ENCODE results near the gene MRAS. TPM values are rescaled to one million over a fixed set of nuclear protein-coding genes. Genes with fewer than 3 reads are reported as not detected.

The MRAS gene
- total and polyA plus RNA-seq, 2 experiments from 2014 or later, result 16.5 to 17.9 TPM

GRCh38 chr3:138371070-138371965, 22.9 kb downstream of the MRAS start:
- H4K20me1 ChIP-seq (ENCODE audit: insufficient read depth, poor library complexity, severe bottlenecking), result no peaks in the 10 kb centered on the region
- WGBS (ENCODE audit: low lambda C conversion rate, missing lambda C conversion rate), result 88% methylated on average over 9 of the region's 9 CpGs
- no peak overlapping the region for H3K27ac ChIP-seq
- no peaks in the 10 kb centered on the region for H3K9me3 ChIP-seq (ENCODE audit: low read depth)
- H3K79me2 ChIP-seq, result no peaks in the 10 kb centered on the region
- TF ChIP-seq EZH2 (IDR thresholded peaks at IDR 0.05; ENCODE audit: borderline replicate concordance) (no peak), CTCF (IDR thresholded peaks at IDR 0.05; ENCODE audit: poor library complexity) (no peak), EZH2phosphoT487 (IDR thresholded peaks at IDR 0.05; ENCODE audit: low read depth, severe bottlenecking, unreplicated experiment) (no peak)
- no peak overlapping the region for H2AFZ ChIP-seq
- H3K36me3 ChIP-seq (replicated peaks; ENCODE audit: insufficient read depth, low read depth), result no peaks in the 10 kb centered on the region
- no peak overlapping the region for H3K4me3 ChIP-seq
- no peak overlapping the region for H3K4me2 ChIP-seq
- DNase-seq (ENCODE audit: low spot score), result no peak
- no peaks in the 10 kb centered on the region for H3K27me3 ChIP-seq
- no peaks in the 10 kb centered on the region for H3K4me1 ChIP-seq (ENCODE audit: insufficient read depth)
- H3K9me2 ChIP-seq (replicated peaks; ENCODE audit: insufficient read depth), result no peaks in the 10 kb centered on the region

GRCh38 chr3:138373087-138373735, 24.8 kb downstream of the MRAS start:
- no peaks in the 10 kb centered on the region for H3K9me2 ChIP-seq (replicated peaks; ENCODE audit: insufficient read depth)
- no peaks in the 10 kb centered on the region for H4K20me1 ChIP-seq (ENCODE audit: insufficient read depth, poor library complexity, severe bottlenecking)
- H2AFZ ChIP-seq, result no peak overlapping the region
- H3K4me3 ChIP-seq, result no peak overlapping the region
- H3K4me1 ChIP-seq (ENCODE audit: insufficient read depth), result no peaks in the 10 kb centered on the region
- H3K4me2 ChIP-seq, result no peak overlapping the region
- no peaks in the 10 kb centered on the region for H3K36me3 ChIP-seq (replicated peaks; ENCODE audit: insufficient read depth, low read depth)
- H3K27me3 ChIP-seq, result no peaks in the 10 kb centered on the region
- DNase-seq (ENCODE audit: low spot score), result no peak
- no peaks in the 10 kb centered on the region for H3K79me2 ChIP-seq
- no peak for TF ChIP-seq EZH2phosphoT487 (IDR thresholded peaks at IDR 0.05; ENCODE audit: low read depth, severe bottlenecking, unreplicated experiment)
- TF ChIP-seq EZH2 (IDR thresholded peaks at IDR 0.05; ENCODE audit: borderline replicate concordance), result no peak
- no peak for TF ChIP-seq CTCF (IDR thresholded peaks at IDR 0.05; ENCODE audit: poor library complexity)
- H3K9me3 ChIP-seq (ENCODE audit: low read depth), result no peaks in the 10 kb centered on the region
- H3K27ac ChIP-seq, result no peak overlapping the region
- 90% methylated on average over 7 of the region's 7 CpGs for WGBS (ENCODE audit: low lambda C conversion rate, missing lambda C conversion rate)

DNA sequence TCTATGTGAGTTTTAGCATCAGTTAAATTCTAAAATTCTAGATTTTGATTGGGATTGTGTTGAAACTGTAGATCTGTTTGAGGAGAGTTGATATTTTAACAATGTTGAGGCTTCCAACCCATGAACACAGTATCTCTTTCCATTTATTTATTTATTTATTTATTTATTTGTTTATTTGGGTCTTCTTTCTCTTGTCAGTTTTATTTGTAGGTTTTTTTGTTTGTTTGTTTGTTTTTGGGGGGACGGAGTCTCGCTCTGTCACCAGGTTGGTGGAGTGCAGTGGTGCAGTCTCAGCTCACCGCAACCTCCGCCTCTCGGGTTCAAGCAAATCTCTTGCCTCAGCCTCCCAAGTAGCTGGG, 25.3 kb downstream of the MRAS start:
- Histone ChIP-seq H3K4me3 (no peak overlapping the region), H4K20me1 (ENCODE audit: insufficient read depth, poor library complexity, severe bottlenecking) (no peaks in the 10 kb centered on the region), H3K4me1 (ENCODE audit: insufficient read depth) (no peaks in the 10 kb centered on the region), H3K4me2 (no peak overlapping the region), H3K27me3 (no peaks in the 10 kb centered on the region), H3K9me2 (replicated peaks; ENCODE audit: insufficient read depth) (no peaks in the 10 kb centered on the region), H3K36me3 (replicated peaks; ENCODE audit: insufficient read depth, low read depth) (no peaks in the 10 kb centered on the region), H3K79me2 (no peaks in the 10 kb centered on the region), H3K27ac (no peak overlapping the region), H2AFZ (no peak overlapping the region), H3K9me3 (ENCODE audit: low read depth) (no peaks in the 10 kb centered on the region)
- no peak for DNase-seq (ENCODE audit: low spot score)
- 97% methylated on average over 5 of the region's 5 CpGs for WGBS (ENCODE audit: low lambda C conversion rate, missing lambda C conversion rate)
- TF ChIP-seq EZH2 (IDR thresholded peaks at IDR 0.05; ENCODE audit: borderline replicate concordance), result no peak

- TF ChIP-seq EZH2 (IDR thresholded peaks at IDR 0.05; ENCODE audit: borderline replicate concordance) (no peak), CTCF (IDR thresholded peaks at IDR 0.05; ENCODE audit: poor library complexity) (no peak)
- H3K9me3 ChIP-seq (ENCODE audit: low read depth), result no peaks in the 10 kb centered on the region
- WGBS (ENCODE audit: low lambda C conversion rate, missing lambda C conversion rate), result 83% methylated on average over 2 of the region's 2 CpGs
- no peak overlapping the region for H3K4me3 ChIP-seq
- H3K27ac ChIP-seq, result no peak overlapping the region
- no peak overlapping the region for H3K4me2 ChIP-seq
- no peaks in the 10 kb centered on the region for H3K36me3 ChIP-seq (replicated peaks; ENCODE audit: insufficient read depth, low read depth)
- H4K20me1 ChIP-seq (ENCODE audit: insufficient read depth, poor library complexity, severe bottlenecking), result no peaks in the 10 kb centered on the region
- H3K9me2 ChIP-seq (replicated peaks; ENCODE audit: insufficient read depth), result no peaks in the 10 kb centered on the region
- H3K27me3 ChIP-seq, result no peaks in the 10 kb centered on the region
- H3K79me2 ChIP-seq, result no peaks in the 10 kb centered on the region
- no peaks in the 10 kb centered on the region for H3K4me1 ChIP-seq (ENCODE audit: insufficient read depth)
- DNase-seq (ENCODE audit: low spot score), result no peak
- H2AFZ ChIP-seq, result no peak overlapping the region
Measured at GRCh38 chr3:138374573-138375134, 26.3 kb downstream of the MRAS start.
